ENCODE measurements around the gene KRTAP10-6. TPM values are rescaled to one million over a fixed set of nuclear protein-coding genes. Genes with fewer than 3 reads are reported as not detected.

KRTAP10-6 gene
- not detected for total RNA-seq (2021; ENCODE audit: unreplicated experiment)
- not detected in 2 replicates for polyA plus RNA-seq (2012)
- not detected for Bru-seq, nascent RNA
- BruChase-seq, experiment 1, labeled RNA remaining after a 6-hour chase, result not detected
- BruChase-seq, experiment 2, labeled RNA remaining after a 2-hour chase, result not detected
- long read RNA-seq, result 0 reads

- H4K20me1 ChIP-seq (ENCODE audit: insufficient read depth), result no peaks in the 10 kb centered on the region
- no peak within 1 kb of the TSS for H2AFZ ChIP-seq (ENCODE audit: low read depth, low read length, poor library complexity, severe bottlenecking)
- no peaks in the 10 kb centered on the region for H3K9me3 ChIP-seq (ENCODE audit: control insufficient read depth in 1 of 2, insufficient read depth in 1 of 2, low read depth in 1 of 2, low read length in 2 of 2)
- no peaks in the 10 kb centered on the region for H3K9me2 ChIP-seq (ENCODE audit: insufficient read depth)
- BruUV-seq (replicated peaks), result no TSS peak
- CTCF ChIA-PET, result no interaction called here
- DNase-seq (ENCODE audit: low read depth, low spot score), result no peak
- H3K27me3 ChIP-seq (ENCODE audit: insufficient read depth, low read length), result no peaks in the 10 kb centered on the region
- H3K9ac ChIP-seq (ENCODE audit: low read length), result no peak within 1 kb of the TSS
- no peaks in the 10 kb centered on the region for H3K36me3 ChIP-seq (ENCODE audit: control insufficient read depth in 1 of 2, insufficient read depth in 2 of 2, low read length in 2 of 2)
- H3K4me2 ChIP-seq (ENCODE audit: low read length), result no peak within 1 kb of the TSS
- no peaks in the 10 kb centered on the region for H3K79me2 ChIP-seq (ENCODE audit: insufficient read depth, low read length)
- intact Hi-C loops (cut with micrococcal nuclease), result no loop called here
- H3K4me3 ChIP-seq (replicated peaks in 1 of 2; ENCODE audit: low read depth in 1 of 2, low read length in 2 of 2), result no peak within 1 kb of the TSS
- no peak for TF ChIP-seq EZH2 (IDR thresholded peaks at IDR 0.05)
- TF ChIP-seq ATF3 (IDR thresholded peaks at IDR 0.05), result no peak
- no peak for TF ChIP-seq ZNF274 (IDR thresholded peaks at IDR 0.05; ENCODE audit: low read depth, low read length)
- no peak for TF ChIP-seq SP1 (IDR thresholded peaks at IDR 0.05; ENCODE audit: low read depth)
- no peak within 1 kb of the TSS for H3K27ac ChIP-seq (ENCODE audit: low read depth, low read length)
- no peak for ATAC-seq
- POLR2A ChIA-PET, result no interaction called here
- H3K4me1 ChIP-seq (ENCODE audit: control insufficient read depth in 1 of 2, insufficient read depth in 2 of 2, low read length in 2 of 2), result no peaks in the 10 kb centered on the region; a peak in 1 of 4 replicates
- RAD21 ChIA-PET (ENCODE audit: low non-redundant PET in 1 of 2, low total read pairs in 2 of 2, uncharacterized antibody in 2 of 2, unreplicated experiment in 2 of 2), result no interaction called here
These were observed at the start of gene KRTAP10-6 for GRCh38 chr21:44592446-44593311. KRTAP10-6 (minus strand) TSS chr21:44592505; CDS start chr21:44592484, 21 bp downstream.

- Histone ChIP-seq H3K4me2 (ENCODE audit: low read length) (no peak overlapping the region), H3K9me2 (ENCODE audit: insufficient read depth) (no peaks in the 10 kb centered on the region), H3K27me3 (ENCODE audit: insufficient read depth, low read length) (peaks cover 6% of the 10 kb centered on the region; the same call in 1 of the 2 replicates), H2AFZ (ENCODE audit: low read depth, low read length, poor library complexity, severe bottlenecking) (no peak overlapping the region), H3K36me3 (ENCODE audit: control insufficient read depth in 1 of 2, insufficient read depth in 2 of 2, low read length in 2 of 2) (no peaks in the 10 kb centered on the region), H3K79me2 (ENCODE audit: insufficient read depth, low read length) (no peaks in the 10 kb centered on the region), H3K9me3 (ENCODE audit: control insufficient read depth in 1 of 2, insufficient read depth in 1 of 2, low read depth in 1 of 2, low read length in 2 of 2) (peaks cover 6 to 17% of the 10 kb centered on the region in 2 experiments; a peak in 2 of 4 replicates), H3K4me3 (replicated peaks in 1 of 2; ENCODE audit: low read depth in 1 of 2, low read length in 2 of 2) (no peak overlapping the region), H3K9ac (ENCODE audit: low read length) (no peak overlapping the region), H3K4me1 (ENCODE audit: control insufficient read depth in 1 of 2, insufficient read depth in 2 of 2, low read length in 2 of 2) (no peaks in the 10 kb centered on the region), H3K27ac (ENCODE audit: low read depth, low read length) (no peak overlapping the region), H4K20me1 (ENCODE audit: insufficient read depth) (no peaks in the 10 kb centered on the region)
- DNase-seq (ENCODE audit: low read depth, low spot score) (no peak), ATAC-seq (no peak)
- BruUV-seq (replicated peaks), result no TSS peak
- ChIA-PET POLR2A (no interaction called here), CTCF (no interaction called here), RAD21 (ENCODE audit: low non-redundant PET in 1 of 2, low total read pairs in 2 of 2, uncharacterized antibody in 2 of 2, unreplicated experiment in 2 of 2) (no interaction called here)
- TF ChIP-seq, protein P1, sequence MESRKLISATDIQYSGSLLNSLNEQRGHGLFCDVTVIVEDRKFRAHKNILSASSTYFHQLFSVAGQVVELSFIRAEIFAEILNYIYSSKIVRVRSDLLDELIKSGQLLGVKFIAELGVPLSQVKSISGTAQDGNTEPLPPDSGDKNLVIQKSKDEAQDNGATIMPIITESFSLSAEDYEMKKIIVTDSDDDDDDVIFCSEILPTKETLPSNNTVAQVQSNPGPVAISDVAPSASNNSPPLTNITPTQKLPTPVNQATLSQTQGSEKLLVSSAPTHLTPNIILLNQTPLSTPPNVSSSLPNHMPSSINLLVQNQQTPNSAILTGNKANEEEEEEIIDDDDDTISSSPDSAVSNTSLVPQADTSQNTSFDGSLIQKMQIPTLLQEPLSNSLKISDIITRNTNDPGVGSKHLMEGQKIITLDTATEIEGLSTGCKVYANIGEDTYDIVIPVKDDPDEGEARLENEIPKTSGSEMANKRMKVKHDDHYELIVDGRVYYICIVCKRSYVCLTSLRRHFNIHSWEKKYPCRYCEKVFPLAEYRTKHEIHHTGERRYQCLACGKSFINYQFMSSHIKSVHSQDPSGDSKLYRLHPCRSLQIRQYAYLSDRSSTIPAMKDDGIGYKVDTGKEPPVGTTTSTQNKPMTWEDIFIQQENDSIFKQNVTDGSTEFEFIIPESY (IDR thresholded peaks at IDR 0.05; ENCODE audit: extremely low read depth, insufficient replicate concordance, low read length), result no peak
- TF ChIP-seq ELF1 (IDR thresholded peaks at IDR 0.05; ENCODE audit: borderline replicate concordance, low read depth) (no peak), POLR2AphosphoS5 (IDR thresholded peaks at IDR 0.05; ENCODE audit: low read depth, low read length) (no peak), POLR2A (IDR thresholded peaks at IDR 0.05; ENCODE audit: borderline replicate concordance, extremely low read depth, insufficient read depth, insufficient read length) (no peak), TCF7L2 (IDR thresholded peaks at IDR 0.05; ENCODE audit: borderline replicate concordance, extremely low read depth, insufficient read depth, insufficient read length) (no peak)
- intact Hi-C loops (cut with micrococcal nuclease), result no loop called here
These were observed 48.5 kb upstream of the KRTAP10-6 start for GRCh38 chr21:44640761-44641160.

Measured in HCT116 (cell line).